ENCODE results near the gene SIPA1L2. TPM values are rescaled to one million over a fixed set of nuclear protein-coding genes. Genes with fewer than 3 reads are reported as not detected.
A peak's percentile ranks its signal among the peaks of the same experiment; 100 is the strongest.

The SIPA1L2 gene
- total RNA-seq, 3 donors from 2014 or later, result 5.3 to 13.8 (median 6.7) TPM

GRCh38 chr1:232597721-232598120 lies 32.2 kb downstream of the SIPA1L2 start:
- H3K27me3 Mint-ChIP-seq (ENCODE audit: low read depth), result no peaks in the 10 kb centered on the region

DNA sequence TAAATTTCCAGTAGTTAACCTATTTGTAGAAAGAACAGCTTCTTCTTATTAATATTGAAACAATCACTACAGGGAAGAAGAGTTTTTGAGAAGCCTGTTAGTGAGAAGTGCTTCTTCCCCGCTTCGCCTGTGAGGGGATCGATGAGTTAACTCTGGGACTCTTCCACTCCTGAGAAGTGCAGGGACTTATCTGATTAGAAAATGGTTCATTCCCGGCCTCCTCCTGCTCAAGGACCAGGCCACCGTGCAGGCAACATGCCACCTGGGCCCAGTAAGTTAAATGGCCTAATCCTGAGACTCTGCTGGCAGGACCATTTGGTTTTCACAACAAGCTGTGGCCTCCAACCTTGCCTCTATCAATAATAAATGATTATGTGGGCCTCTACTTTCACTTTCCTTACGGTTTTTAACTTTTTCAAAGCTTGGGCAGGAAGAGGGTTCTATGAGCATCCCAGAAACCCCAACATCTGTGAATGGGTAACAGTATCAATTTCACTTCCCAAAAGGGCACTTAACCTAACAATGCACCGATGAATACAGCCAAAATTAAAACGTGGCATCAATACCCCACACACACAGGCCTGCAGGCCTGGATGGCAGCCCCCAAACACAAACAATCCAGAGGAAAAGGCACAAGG lies 33.1 kb downstream of the SIPA1L2 start:
- DNase-seq (no peak), ATAC-seq (no peak)
- Mint-ChIP-seq H3K4me3 (no peak overlapping the region), H3K4me1 (ENCODE audit: low read depth) (peaks cover 27% of the 10 kb centered on the region), H3K27me3 (ENCODE audit: low read depth) (no peaks in the 10 kb centered on the region), H3K9me3 (no peaks in the 10 kb centered on the region), H3K36me3 (ENCODE audit: insufficient read depth) (no peaks in the 10 kb centered on the region)

More at GRCh38 chr1:232597721-232598120, 32.2 kb downstream of the SIPA1L2 start:
- no peak for DNase-seq
- no peak overlapping the region for H3K4me3 Mint-ChIP-seq
- no peaks in the 10 kb centered on the region for H3K36me3 Mint-ChIP-seq (ENCODE audit: insufficient read depth)
- peaks cover 27% of the 10 kb centered on the region for H3K4me1 Mint-ChIP-seq (ENCODE audit: low read depth)
- ATAC-seq, result no peak
- no peaks in the 10 kb centered on the region for H3K9me3 Mint-ChIP-seq

- peaks cover 29% of the 10 kb centered on the region for H3K4me1 Mint-ChIP-seq (ENCODE audit: low read depth)
- DNase-seq (no peak), ATAC-seq (no peak)
- no peaks in the 10 kb centered on the region for H3K27me3 Mint-ChIP-seq (ENCODE audit: low read depth)
- no peaks in the 10 kb centered on the region for H3K9me3 Mint-ChIP-seq
- no peak overlapping the region for H3K4me3 Mint-ChIP-seq
- no peaks in the 10 kb centered on the region for H3K36me3 Mint-ChIP-seq (ENCODE audit: insufficient read depth)
Observed at GRCh38 chr1:232594768-232595698, 34.9 kb downstream of the SIPA1L2 start.

- peaks cover 29% of the 10 kb centered on the region for H3K4me1 Mint-ChIP-seq (ENCODE audit: low read depth)
- H3K36me3 Mint-ChIP-seq (ENCODE audit: insufficient read depth), result peaks cover 5% of the 10 kb centered on the region
- DNase-seq (no peak), ATAC-seq (no peak)
- H3K9me3 Mint-ChIP-seq, result no peaks in the 10 kb centered on the region
- H3K4me3 Mint-ChIP-seq, result no peak overlapping the region
- no peaks in the 10 kb centered on the region for H3K27me3 Mint-ChIP-seq (ENCODE audit: low read depth)
Observed at GRCh38 chr1:232593717-232594502, 36.0 kb downstream of the SIPA1L2 start.

GRCh38 chr1:232591344-232591743 lies 38.6 kb downstream of the SIPA1L2 start:
- H3K9me3 Mint-ChIP-seq, result peaks cover 5% of the 10 kb centered on the region
- H3K4me3 Mint-ChIP-seq, result no peak overlapping the region
- no peaks in the 10 kb centered on the region for H3K27me3 Mint-ChIP-seq (ENCODE audit: low read depth)
- H3K36me3 Mint-ChIP-seq (ENCODE audit: insufficient read depth), result peaks cover 9% of the 10 kb centered on the region
- ATAC-seq, result no peak
- DNase-seq, result no peak
- H3K4me1 Mint-ChIP-seq (ENCODE audit: low read depth), result peaks cover 25% of the 10 kb centered on the region

DNA sequence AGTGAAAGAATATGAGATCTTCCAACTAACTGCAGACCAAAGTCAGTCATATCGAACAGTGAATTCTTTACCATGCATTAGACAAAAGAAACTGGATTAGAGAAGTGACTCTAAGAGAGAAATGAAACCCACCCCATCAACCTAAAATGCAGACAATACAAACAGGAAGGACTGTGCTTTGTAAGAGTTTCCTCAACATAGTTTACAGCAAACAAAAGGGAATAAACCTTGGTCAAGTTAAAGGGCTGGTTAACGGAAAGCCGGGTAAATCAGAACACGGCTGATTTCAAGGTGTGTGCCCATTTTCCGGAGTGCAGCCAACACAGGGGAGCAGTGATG lies 39.2 kb downstream of the SIPA1L2 start:
- Mint-ChIP-seq H3K27me3 (ENCODE audit: low read depth) (no peaks in the 10 kb centered on the region), H3K4me3 (no peak overlapping the region), H3K9me3 (peaks cover 5% of the 10 kb centered on the region), H3K4me1 (ENCODE audit: low read depth) (peaks cover 21% of the 10 kb centered on the region), H3K36me3 (ENCODE audit: insufficient read depth) (peaks cover 9% of the 10 kb centered on the region)
- ATAC-seq, result no peak
- DNase-seq, result no peak

DNA sequence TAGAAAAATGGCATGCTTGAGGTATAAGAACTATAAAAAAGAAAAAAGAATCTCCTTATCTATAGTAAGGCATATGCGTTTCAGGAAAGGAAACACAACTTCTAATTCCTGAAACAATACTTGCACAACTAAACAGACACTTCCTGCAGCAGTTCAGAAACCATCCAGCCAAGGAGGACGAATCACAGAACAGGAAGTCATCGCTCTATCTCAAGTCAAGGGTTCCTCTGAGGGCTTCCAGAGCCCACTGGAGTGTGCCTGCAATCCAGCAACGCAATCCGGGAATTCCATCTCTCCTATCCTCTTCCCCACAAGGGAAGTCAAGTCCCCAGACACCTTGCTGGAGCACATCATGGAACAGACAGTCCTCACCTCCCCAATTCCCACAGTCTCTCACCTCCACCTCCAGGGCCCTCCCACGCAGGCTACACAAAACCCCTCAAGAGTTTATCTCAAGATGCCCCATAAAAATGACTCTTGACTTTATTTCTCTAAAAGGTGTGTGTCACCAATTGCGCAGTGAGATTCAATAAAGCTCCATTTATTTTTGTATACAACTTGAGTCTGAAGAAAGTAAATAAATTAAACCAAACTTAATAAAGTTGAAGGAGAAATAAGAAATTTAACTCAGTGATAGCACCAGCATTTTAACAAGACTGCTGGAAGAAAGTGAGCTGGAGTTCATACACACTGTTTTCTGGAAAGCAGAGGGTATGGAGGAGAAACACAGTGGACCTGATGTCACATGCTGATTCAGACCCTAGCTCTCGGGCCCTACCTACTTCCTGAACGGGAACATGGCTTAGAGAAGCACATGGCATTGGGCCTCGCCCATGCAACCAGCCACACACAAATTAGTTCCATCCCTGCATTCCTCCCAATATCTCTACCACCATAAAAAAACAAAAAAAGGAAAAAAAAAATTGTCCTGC lies 39.9 kb downstream of the SIPA1L2 start:
- Mint-ChIP-seq H3K4me1 (ENCODE audit: low read depth) (peaks cover 21% of the 10 kb centered on the region), H3K4me3 (no peak overlapping the region), H3K36me3 (ENCODE audit: insufficient read depth) (peaks cover 9% of the 10 kb centered on the region)

DNA sequence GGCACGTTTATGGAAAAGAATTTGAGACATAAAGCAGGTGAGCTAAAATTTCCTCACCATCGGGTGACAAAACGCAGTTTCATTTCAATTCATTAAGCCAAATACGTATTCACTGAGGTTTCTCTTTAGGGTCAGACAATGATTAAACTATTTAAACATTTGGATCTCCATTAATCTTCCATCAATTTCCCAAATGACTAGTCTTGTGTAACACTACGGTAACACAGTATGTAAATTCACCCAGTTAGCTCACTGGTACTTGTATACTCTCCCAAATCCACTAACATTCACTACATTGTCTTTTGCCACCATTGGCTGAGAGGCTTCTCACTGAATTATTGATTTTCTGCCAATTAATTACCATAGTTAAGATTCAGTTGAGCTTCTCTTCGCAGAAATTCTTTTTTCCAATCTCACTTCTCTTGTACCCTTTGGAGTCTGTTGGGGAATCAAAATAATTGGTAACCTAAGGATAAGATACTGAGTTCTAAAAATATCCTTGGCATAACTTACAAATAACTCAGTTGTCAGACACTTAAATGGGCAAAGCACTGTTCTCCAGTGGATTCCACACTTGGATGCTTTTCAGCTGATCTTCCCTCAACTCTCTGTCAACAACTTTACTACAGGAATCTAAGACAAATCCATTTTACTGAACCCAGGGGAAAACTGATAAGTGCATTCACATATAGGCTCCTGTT lies 40.7 kb downstream of the SIPA1L2 start:
- peaks cover 5% of the 10 kb centered on the region for H3K9me3 Mint-ChIP-seq
- DNase-seq (no peak), ATAC-seq (no peak)
- no peak overlapping the region for H3K4me3 Mint-ChIP-seq
- peaks cover 21% of the 10 kb centered on the region for H3K4me1 Mint-ChIP-seq (ENCODE audit: low read depth)
- no peaks in the 10 kb centered on the region for H3K27me3 Mint-ChIP-seq (ENCODE audit: low read depth)
- peaks cover 9% of the 10 kb centered on the region for H3K36me3 Mint-ChIP-seq (ENCODE audit: insufficient read depth)

More for the DNA sequence above, 39.9 kb downstream of the SIPA1L2 start:
- ATAC-seq (no peak), DNase-seq (no peak)
- Mint-ChIP-seq H3K27me3 (ENCODE audit: low read depth) (no peaks in the 10 kb centered on the region), H3K9me3 (peaks cover 5% of the 10 kb centered on the region)

DNA sequence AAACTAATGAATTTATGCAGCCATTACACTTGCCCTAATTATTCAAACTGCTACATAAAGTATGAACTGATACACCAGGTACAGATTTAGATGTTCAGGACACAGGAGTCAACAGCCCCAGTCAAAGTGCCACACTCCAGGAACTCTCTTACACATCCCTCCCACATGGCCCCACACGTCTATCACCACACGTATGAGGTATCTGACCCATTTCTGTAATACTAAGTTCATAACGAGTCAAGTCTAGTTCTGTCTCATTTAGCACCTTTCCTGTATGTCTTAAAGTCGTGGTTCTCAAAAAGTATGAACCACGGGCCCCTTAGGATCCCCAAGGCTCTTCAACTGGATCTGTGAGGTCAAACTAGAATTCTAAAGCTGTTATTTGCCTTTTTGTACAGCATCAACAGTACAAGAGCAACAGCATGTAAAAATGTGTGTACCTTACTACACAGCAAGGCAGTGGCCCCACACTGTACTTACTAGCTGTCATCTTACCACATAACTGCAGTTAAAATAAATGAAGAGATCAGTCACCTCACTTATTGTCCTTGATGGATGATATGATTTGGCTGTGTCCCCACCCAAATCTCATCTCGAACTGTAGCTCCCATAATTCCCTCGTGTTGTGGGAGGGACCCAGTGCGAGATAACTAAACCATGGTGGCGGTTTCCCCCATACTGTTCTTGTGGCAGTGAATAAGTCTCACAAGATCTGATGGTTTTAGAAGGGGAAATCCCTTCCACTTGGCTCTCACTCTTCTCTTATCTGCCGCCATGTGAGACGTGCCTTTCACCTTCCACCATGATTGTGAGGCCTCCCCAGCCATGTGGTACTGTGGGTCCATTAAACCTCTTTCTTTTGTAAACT lies 42.6 kb downstream of the SIPA1L2 start:
- ATAC-seq (peak; percentile 82 to 84), DNase-seq (no peak)
- H3K4me3 Mint-ChIP-seq, result no peak overlapping the region

DNA sequence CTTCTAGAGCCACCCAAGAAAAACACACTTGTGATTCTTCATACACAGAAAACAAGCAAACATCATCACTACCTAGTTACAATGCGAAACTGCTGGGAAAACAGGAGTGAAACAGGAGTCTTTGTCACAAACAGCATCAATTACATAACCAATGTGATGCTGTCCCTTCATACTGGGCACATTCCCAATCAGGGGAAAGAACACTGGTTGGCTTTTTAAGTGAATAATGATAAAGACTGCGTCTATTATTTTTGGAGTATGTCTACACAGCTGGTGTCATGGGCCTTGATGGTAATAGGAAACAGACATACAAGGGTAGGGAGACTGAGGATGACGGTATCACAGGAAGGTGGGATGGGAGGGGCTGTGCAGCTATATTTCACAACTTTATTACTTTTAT lies 43.3 kb downstream of the SIPA1L2 start:
- ATAC-seq (no peak), DNase-seq (no peak)
- Mint-ChIP-seq H3K9me3 (peaks cover 5% of the 10 kb centered on the region), H3K4me1 (ENCODE audit: low read depth) (peaks cover 21% of the 10 kb centered on the region), H3K27me3 (ENCODE audit: low read depth) (no peaks in the 10 kb centered on the region), H3K4me3 (no peak overlapping the region), H3K36me3 (ENCODE audit: insufficient read depth) (peaks cover 9% of the 10 kb centered on the region)

More for the DNA sequence above, 42.6 kb downstream of the SIPA1L2 start:
- peaks cover 21% of the 10 kb centered on the region for H3K4me1 Mint-ChIP-seq (ENCODE audit: low read depth)
- H3K9me3 Mint-ChIP-seq, result peaks cover 5% of the 10 kb centered on the region
- H3K36me3 Mint-ChIP-seq (ENCODE audit: insufficient read depth), result peaks cover 9% of the 10 kb centered on the region
- no peaks in the 10 kb centered on the region for H3K27me3 Mint-ChIP-seq (ENCODE audit: low read depth)

DNA sequence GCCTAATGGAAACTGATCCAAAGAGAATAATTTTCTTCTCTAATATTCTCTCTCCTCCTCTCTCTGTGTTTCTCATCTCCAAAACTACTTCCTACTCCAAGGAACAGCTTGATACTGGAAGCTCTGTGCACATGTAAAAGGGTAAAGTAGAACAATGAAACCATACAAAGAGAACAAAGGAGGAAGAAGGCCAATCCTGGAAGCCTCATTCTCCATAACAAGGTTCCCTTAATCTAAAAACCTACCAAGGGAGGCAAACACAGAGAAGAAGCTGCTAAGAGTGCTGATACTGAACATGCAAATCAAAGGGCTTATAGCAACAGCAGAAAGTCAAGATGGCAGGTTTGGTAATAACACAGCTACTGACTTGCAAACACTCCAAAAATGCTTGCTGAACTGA lies 44.4 kb downstream of the SIPA1L2 start:
- peaks cover 5% of the 10 kb centered on the region for H3K9me3 Mint-ChIP-seq
- peaks cover 23% of the 10 kb centered on the region for H3K4me1 Mint-ChIP-seq (ENCODE audit: low read depth)
- no peak for DNase-seq
- H3K36me3 Mint-ChIP-seq (ENCODE audit: insufficient read depth), result peaks cover 9% of the 10 kb centered on the region
- H3K27me3 Mint-ChIP-seq (ENCODE audit: low read depth), result no peaks in the 10 kb centered on the region
- no peak overlapping the region for H3K4me3 Mint-ChIP-seq
- ATAC-seq, result no peak

DNA sequence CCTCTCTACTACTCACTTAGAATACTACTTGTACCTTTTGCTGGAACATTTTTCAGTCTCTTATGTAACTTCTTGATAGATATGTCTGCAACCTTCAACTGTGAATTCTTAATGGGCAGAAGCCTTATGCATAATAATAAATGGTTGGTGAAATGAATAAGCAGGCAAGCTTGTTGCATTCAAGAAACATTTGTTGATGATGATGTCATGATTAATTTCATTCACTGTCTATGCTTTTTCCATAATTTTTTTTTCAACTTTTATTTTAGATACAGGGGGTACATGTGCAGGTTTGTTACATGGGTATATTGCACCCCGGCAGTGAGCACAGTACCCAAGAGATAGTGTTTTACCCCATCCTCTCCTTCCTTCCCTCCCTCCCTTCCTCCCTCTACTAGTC lies 48.0 kb downstream of the SIPA1L2 start:
- Mint-ChIP-seq H3K9me3 (no peaks in the 10 kb centered on the region), H3K27me3 (ENCODE audit: low read depth) (no peaks in the 10 kb centered on the region), H3K4me3 (no peak overlapping the region), H3K4me1 (ENCODE audit: low read depth) (peaks cover 36% of the 10 kb centered on the region), H3K36me3 (ENCODE audit: insufficient read depth) (no peaks in the 10 kb centered on the region)
- no peak for ATAC-seq
- no peak for DNase-seq
